H4 (cell line): Measurements from ENCODE around the gene PINK1. TPM values are rescaled to one million over a fixed set of nuclear protein-coding genes. Genes with fewer than 3 reads are reported as not detected.

Experiments
- DNase-seq: peaks from one replicate; pipeline ENCODE4 v3.0.0-alpha.2; 2015; ENCODE audit warnings: low spot score
- total RNA-seq: library from RNA; depleted of rRNA; stranded (reverse); fragments of >200 nt; shearing (Covaris generic); gene quantifications from 2 replicates; pipeline ENCODE4 v1.2.3, GENCODE V29; 2014

The PINK1 gene
- total RNA-seq, 1 experiment from 2014 or later = 29.6 TPM

DNA sequence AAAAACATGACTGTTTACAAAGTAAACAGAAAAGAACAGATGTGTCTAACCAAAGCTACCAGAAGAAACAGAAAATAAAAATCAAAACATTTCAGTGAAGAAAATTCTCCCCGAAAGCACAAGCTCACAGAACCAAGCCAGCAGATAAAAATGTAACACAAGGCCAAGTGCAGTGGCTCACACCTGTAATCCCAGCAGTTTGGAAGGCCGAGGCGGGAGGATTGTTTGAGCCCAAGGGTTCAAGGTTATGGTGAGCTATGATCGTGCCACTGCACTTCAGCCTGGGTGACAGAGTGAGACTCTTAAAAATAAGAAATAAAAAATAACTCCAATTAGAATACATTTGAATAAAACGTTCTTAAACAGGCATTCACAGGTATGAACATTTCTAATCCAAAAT lies 47.0 kb downstream of the PINK1 start:
- DNase-seq = no peak

DNA sequence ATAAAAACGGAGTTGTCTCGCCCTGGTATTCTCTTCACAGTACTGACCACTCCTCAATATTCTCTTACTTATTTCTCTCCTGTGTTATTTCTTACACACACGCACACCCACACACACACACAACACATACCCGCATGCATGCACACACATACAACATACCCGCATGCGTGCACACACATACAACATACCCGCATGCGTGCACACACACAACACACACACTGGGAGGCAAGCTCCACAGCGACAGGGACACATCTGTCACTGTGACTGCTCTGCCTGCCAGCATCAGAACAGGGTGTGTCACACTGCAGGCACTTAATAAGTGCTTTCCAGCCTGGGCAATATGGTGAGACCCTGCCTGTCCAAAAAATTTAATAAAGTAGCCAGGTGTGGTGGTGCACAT lies 48.7 kb downstream of the PINK1 start:
- DNase-seq = no peak

GRCh38 chr1:20682571-20683236 lies 49.4 kb downstream of the PINK1 start:
- no peak for DNase-seq

DNA sequence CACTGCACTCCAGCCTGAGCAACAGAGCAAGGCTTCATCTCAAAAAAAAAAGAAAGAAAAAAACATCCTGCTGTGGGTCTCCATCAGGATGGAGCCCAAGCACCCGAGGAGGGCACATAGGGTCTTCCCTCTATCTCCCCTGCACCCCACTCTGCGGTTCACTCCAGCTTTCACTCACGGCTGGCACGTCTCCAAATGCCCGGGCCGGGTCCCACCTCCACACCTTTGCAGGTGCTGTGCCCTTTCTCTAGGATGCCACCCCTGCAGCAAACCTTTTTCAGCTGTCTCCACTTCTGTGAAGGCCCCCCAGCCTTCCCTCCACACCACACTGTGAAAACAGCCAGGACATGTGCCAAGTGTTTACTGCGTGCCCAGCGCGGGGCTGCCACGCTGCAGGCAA lies 50.4 kb downstream of the PINK1 start:
- DNase-seq = no peak

GRCh38 chr1:20684050-20684620 lies 50.9 kb downstream of the PINK1 start:
- DNase-seq = no peak

DNA sequence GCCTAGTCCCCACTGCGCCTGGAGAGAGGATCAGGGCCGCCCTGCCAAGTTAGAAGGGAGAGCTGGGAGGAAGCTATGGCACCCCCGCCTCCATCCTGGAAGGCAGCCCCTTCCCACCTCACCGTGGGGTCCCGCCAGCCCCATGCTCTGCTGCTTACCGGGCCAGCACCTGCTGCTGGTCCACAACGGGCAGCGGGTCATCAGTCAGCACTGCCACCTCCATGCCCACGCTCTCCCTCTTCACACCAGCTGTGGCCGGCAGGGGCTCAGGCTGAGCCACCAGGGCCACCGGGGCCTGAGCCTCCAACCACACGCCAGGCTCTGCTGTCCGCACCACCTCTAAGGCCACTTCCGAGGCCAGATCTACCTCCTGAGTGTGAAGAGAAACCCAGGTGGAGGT lies 51.4 kb downstream of the PINK1 start:
- no peak for DNase-seq

GRCh38 chr1:20685099-20685662 lies 51.9 kb downstream of the PINK1 start:
- DNase-seq = no peak

DNA sequence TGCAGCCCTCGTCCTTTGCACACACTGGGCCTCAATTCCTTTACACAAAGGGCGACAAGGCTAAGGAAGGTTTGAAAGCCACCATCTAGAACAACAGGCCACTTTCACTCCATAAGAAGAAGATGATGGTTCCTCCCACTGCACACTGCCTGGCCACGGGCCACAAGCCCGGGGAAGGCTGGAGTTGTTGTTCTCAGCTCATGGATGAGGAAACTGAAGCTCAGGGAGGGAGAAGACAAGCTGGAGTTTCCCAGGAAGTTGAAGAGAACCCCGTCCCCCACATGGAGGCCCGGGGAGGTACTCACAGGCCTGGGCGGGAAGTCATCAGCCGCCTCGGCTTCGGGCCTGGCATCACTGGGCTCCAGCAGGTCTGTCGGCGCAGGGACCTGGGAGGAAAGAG lies 52.5 kb downstream of the PINK1 start:
- DNase-seq = no peak

DNA sequence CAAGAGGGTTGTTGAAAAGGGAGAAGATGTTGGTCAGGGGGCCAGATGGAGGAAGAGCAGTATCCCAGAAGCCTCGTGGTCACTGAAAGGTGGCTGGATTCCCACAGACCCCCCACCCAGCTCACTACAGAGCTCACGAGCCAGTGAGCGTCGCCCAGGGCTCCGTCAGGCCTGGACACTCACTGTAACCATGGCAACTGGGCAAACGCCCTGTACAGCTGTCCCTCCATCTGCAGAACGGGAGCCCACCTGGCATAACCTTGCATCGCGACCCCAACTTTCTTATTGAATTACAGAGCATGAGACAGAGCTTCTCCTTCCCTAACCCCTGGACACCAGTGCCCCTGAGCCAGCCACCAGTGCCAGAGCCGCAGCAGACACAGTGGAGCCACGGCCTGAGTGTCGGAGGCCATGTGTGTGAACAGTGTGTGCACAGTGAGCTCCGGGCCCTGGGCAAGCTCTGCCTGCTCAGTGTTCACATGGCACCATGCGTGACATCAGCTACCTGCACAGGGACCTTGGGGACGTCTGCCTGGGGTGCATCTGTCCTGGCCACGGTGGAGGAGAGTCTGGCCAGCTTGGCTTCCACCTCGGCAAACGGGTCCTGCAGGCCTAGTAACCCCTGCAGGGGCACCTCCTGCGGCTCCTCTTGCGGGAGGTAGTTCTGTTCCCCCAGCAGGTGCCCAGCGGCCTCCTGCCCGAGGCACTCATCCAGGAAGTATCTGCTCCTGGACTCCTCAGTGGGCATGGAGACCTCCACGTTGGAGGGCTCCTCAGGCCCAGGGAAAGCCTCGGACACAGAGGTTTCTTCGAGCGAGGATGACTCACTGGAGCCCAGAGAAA lies 53.8 kb downstream of the PINK1 start:
- no peak for DNase-seq

DNA sequence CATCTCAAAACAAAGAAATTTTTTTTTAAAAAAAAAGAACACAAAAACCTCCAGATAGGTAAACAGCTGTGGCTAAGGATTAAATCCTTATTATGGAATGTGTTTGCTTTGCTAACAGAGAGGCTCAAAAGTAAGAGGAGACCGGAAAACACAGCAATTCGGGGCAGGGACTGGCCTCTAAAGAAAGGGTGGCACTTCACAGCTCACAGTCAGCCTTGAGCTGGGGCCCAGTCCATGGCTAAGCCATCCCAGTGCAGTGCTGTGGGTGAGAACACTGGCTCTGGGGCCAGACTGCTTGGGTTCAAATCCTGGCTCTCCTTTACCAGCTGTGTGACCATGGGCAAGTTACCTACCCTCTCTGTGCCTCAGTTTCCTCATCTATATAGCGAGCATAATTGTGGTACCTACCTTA lies 56.4 kb downstream of the PINK1 start:
- no peak for DNase-seq

GRCh38 chr1:20691872-20692271 lies 58.6 kb downstream of the PINK1 start:
- DNase-seq = no peak

DNA sequence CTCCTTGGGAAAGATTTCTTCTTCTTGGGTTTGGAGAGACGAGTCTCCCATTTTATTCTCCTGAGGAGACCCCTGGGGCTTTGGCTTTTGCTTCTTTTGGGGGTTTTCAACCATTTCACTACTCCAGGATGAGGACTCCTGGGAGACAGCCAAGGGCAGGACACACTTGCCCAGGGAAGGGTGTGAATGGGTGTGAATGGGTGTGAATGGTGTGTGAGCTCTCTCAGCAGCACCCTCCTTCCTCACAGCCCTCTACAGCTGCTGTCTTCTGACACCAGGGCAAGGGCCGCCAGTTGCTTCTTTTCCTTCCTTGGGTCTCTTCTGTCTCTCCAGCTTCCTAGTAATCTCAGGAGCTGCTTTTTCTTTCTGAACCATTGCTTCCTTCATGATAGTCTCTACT lies 60.4 kb downstream of the PINK1 start:
- DNase-seq = no peak

DNA sequence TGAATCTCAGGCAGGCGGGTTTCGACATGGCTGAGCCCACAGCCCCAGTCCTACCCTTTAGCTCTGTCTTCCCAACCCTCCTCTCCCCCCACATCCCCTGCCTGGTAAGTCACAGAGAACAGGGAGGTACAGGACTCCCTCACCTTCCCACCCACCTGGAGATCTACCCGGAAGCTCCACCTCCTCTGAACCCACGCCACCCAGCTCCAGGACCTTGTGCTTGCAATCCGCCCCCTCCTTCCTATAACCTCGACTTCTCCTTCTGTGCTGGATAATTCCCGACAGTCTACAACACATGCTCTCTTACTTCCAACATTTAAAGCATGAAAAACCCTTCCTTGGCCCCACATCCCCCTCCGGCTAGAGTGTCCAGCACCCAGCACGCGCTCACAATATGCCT lies 62.3 kb downstream of the PINK1 start:
- DNase-seq = no peak

DNA sequence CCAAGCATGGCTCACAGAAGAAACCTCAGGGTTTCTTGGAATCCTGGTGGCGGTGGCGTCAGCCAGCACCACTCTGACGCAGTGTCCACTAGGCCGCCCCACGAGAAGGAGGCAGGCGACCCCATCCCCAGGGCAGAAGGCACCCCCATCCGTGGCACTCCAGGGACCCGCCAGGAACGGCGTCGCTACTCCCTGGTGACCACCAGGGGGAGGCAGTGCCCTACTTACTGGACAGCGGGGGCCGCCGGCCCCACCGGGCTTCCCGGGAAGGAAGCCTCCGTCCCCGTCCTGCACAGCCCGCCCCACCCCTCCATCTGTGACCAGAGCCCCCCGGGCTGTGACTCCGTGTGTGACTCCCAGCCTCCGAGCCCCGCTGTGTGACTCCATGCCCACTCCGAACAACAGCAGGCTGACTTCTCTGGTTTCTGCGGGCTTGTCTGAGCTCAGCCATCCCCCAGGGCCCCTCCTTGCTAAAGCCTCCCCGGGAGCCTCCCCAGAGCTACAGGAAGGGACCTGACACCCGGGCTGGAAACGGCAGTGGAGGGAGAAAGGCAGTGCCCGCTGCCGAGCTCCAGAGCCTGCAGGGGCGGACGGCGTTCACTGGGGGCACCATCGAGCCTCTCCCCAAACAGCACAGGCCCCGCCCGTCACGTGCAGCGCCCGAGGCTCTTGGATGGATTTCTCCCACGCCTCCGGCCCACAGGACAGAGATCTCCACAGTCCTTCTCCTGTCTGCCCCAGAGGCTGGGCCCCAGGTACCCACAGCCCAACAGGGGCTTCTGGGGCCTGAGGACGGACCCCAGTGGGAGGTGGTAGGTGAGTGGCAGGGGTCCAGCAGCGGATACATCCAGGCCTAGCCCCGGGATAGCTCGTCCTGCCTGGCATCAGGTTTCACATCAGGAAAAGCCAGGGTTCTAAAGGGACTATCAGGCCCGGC lies 63.4 kb downstream of the PINK1 start:
- peak; percentile 85 for DNase-seq

GRCh38 chr1:20697563-20697962 lies 64.3 kb downstream of the PINK1 start:
- no peak for DNase-seq

- no peak for DNase-seq
Observed at GRCh38 chr1:20698195-20698910, 65.1 kb downstream of the PINK1 start.

GRCh38 chr1:20699558-20699957 lies 66.3 kb downstream of the PINK1 start:
- DNase-seq = no peak

DNA sequence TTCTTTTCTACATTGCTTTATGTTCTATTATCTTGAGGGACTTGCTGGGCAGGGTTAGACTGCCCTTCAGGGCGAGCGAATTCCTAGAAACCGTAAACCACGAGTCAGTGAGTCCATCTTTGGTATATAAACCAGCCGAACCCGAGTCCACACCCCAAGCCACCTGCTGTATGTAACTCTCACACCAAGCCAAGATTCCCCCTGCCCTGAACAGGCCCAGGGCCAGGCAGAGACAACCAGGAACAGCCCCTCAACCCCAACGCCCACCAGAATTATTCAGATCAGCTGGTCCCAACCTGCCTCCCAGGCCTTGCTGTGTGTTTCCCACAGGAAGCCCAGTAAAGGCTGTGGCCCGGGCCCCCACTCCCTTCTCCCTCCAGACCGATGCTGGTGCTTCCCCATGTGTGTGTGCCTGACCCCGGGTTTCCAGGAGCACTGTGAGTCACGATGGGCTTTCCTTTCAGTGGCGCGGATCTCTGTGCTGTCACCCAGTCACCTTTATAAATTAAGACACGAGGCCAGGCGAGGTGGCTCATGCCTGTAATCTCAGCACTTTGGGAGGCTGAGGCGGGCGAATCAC lies 67.5 kb downstream of the PINK1 start:
- no peak for DNase-seq
